Activated CD8-positive, alpha-beta T cell treated with anti-CD3 and anti-CD28 coated beads for 36 hours (primary cell): Measurements from ENCODE around the gene RHBDF2. TPM values are rescaled to one million over a fixed set of nuclear protein-coding genes. Genes with fewer than 3 reads are reported as not detected.

Experiments
- ATAC-seq: fragments of 200-7000 bp; cut with Tn5 transposase; one replicate; pipeline ENCODE4 v1.10.0; 2021; ENCODE audit warnings: mild to moderate bottlenecking, moderate library complexity
- CTCF ChIA-PET: fragments of 350-600 bp; sonication (Branson Sonifier 250); formaldehyde crosslinking; loops from one replicate; lab custom pipeline; 2021; ENCODE audit warnings: antibody characterized with exemption; lab: Charles Lee
- POLR2A ChIA-PET: fragments of 350-600 bp; sonication (Branson Sonifier 250); formaldehyde crosslinking; loops from one replicate; lab custom pipeline; 2021; ENCODE audit warnings: antibody characterized with exemption; lab: Charles Lee
- DNase-seq: peaks from one replicate; pipeline ENCODE4 v3.0.0-alpha.2; 2020
- H3K27ac Mint-ChIP-seq: one replicate; pipeline ENCODE4 v1.8.0; 2021; ENCODE audit warnings: mild to moderate bottlenecking, mixed read lengths
- H3K27me3 Mint-ChIP-seq: one replicate; pipeline ENCODE4 v1.8.0; 2021; ENCODE audit warnings: mixed read lengths
- H3K36me3 Mint-ChIP-seq: one replicate; pipeline ENCODE4 v1.8.0; 2021; ENCODE audit warnings: low read depth, mixed read lengths
- H3K4me1 Mint-ChIP-seq: one replicate; pipeline ENCODE4 v1.8.0; 2021; ENCODE audit warnings: low read depth, mixed read lengths
- H3K4me3 Mint-ChIP-seq: one replicate; pipeline ENCODE4 v1.8.0; 2021; ENCODE audit warnings: mild to moderate bottlenecking, moderate library complexity, mixed read lengths
- H3K9me3 Mint-ChIP-seq: one replicate; pipeline ENCODE4 v1.8.0; 2021; ENCODE audit warnings: mixed read lengths
- intact Hi-C: fragments of 100-400 bp; cut with micrococcal nuclease; formaldehyde crosslinking; loops from one replicate; pipeline ENCODE4 v1.10.0; 2022
- total RNA-seq, 2 experiments: library from RNA; stranded (reverse); gene quantifications; one replicate each; pipeline ENCODE4 v1.2.3, GENCODE V29; 2021
- TF ChIP-seq, protein P1 (sequence below): fragments of 200-600 bp; IDR thresholded peaks from one replicate; pipeline ENCODE4 v1.8.0; 2022; ENCODE audit warnings: antibody characterized with exemption, mild to moderate bottlenecking

The RHBDF2 gene
- total RNA-seq, 2 experiments from 2014 or later, result 19.9 to 20.4 TPM

DNA sequence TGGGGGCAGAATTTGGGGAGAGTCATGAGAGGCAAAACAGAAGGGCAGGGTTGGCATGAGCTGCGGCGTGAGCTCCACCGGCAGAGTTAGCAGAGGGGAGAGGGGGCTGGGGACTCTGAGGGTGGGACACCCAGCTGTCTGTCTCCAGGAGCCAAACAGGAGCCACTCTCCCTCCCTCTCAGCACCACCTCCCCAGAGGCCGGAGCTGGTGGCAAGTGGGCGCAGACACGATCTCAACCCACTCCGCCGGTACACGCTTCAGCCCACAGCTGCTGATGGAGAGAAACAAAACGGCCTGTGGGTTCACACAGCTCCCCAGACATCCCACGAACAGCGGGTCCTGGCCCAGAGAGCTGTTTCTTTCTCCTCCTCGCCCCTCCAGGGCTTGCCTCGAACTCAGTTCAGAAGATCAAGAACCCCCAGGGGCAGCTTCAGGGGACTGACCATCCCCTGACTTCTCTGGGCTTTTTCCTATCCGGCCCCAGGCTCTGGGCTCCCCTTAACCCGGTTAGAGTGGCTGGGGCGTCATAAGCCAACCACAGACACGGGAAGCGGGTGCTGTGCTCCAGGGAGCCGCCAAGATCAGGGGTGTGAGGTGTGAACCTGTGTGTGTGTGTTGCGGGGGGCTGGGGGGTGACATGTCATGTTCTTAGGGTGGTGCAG, 7.6 kb downstream of the RHBDF2 start:
- Mint-ChIP-seq H3K9me3 (no peaks in the 10 kb centered on the region), H3K36me3 (no peaks in the 10 kb centered on the region), H3K27me3 (no peaks in the 10 kb centered on the region), H3K4me3 (peak overlapping the region; percentile 58), H3K4me1 (peaks cover 58% of the 10 kb centered on the region), H3K27ac (peak overlapping the region; percentile 90)
- TF ChIP-seq, protein P1, sequence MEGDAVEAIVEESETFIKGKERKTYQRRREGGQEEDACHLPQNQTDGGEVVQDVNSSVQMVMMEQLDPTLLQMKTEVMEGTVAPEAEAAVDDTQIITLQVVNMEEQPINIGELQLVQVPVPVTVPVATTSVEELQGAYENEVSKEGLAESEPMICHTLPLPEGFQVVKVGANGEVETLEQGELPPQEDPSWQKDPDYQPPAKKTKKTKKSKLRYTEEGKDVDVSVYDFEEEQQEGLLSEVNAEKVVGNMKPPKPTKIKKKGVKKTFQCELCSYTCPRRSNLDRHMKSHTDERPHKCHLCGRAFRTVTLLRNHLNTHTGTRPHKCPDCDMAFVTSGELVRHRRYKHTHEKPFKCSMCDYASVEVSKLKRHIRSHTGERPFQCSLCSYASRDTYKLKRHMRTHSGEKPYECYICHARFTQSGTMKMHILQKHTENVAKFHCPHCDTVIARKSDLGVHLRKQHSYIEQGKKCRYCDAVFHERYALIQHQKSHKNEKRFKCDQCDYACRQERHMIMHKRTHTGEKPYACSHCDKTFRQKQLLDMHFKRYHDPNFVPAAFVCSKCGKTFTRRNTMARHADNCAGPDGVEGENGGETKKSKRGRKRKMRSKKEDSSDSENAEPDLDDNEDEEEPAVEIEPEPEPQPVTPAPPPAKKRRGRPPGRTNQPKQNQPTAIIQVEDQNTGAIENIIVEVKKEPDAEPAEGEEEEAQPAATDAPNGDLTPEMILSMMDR, result no peak
- ChIA-PET CTCF (interaction anchor here (0.8 to 3.8 kb wide), 8 partner anchors 9 to 96 kb away, joined by 3 to 22 read pairs (median 4); partner anchors contain the start of gene AANAT), POLR2A (interaction anchor here (1.4 to 3.0 kb wide), 4 partner anchors 9 to 42 kb away, joined by 3 to 7 read pairs (median 3); partner anchors contain the start of gene UBE2O)
- ATAC-seq, result peak; percentile 4
- peak; percentile 54 for DNase-seq
- intact Hi-C loops, result no loop called here

DNA sequence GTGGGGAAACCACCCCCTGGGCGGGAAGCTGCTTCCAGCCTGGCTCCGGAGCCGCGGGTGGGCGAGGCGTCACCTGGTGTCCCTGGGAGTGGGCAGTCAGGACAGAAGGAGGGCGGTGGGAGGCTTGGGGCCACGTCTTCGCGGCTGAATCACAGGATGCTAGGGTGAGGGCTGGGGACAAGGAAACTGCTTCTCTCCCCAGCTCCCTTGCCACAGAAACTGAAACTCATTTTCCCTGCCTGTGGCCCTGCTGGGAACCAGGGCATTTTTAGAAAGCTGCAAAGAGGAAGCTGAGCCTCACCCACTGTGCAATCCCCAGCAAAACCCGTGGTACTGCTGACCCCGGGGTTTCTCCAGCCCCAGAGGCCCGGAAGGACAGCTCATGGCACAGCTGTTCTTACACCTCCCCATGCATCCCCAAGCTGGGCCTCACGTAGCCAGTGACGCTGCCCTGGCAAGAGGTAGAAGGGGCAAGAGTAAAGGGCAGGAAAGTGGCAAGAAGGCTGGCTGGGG, 8.2 kb downstream of the RHBDF2 start:
- no peaks in the 10 kb centered on the region for H3K9me3 Mint-ChIP-seq
- H3K27me3 Mint-ChIP-seq, result no peaks in the 10 kb centered on the region
- peaks cover 55% of the 10 kb centered on the region for H3K4me1 Mint-ChIP-seq
- no peaks in the 10 kb centered on the region for H3K36me3 Mint-ChIP-seq
- ATAC-seq (peak; percentile 64), DNase-seq (peak; percentile 80)
- H3K27ac Mint-ChIP-seq, result peak overlapping the region; percentile 90
- ChIA-PET CTCF (interaction anchor here (0.8 to 3.8 kb wide), 9 partner anchors 9 to 108 kb away, joined by 3 to 22 read pairs (median 4); partner anchors contain the start of gene AANAT), POLR2A (interaction anchor here (1.0 to 3.0 kb wide), 6 partner anchors 10 to 41 kb away, joined by 3 to 7 read pairs (median 3); partner anchors contain the start of gene UBE2O)
- intact Hi-C loops, result no loop called here
- TF ChIP-seq, protein P1, result no peak
- peak overlapping the region; percentile 58 for H3K4me3 Mint-ChIP-seq

DNA sequence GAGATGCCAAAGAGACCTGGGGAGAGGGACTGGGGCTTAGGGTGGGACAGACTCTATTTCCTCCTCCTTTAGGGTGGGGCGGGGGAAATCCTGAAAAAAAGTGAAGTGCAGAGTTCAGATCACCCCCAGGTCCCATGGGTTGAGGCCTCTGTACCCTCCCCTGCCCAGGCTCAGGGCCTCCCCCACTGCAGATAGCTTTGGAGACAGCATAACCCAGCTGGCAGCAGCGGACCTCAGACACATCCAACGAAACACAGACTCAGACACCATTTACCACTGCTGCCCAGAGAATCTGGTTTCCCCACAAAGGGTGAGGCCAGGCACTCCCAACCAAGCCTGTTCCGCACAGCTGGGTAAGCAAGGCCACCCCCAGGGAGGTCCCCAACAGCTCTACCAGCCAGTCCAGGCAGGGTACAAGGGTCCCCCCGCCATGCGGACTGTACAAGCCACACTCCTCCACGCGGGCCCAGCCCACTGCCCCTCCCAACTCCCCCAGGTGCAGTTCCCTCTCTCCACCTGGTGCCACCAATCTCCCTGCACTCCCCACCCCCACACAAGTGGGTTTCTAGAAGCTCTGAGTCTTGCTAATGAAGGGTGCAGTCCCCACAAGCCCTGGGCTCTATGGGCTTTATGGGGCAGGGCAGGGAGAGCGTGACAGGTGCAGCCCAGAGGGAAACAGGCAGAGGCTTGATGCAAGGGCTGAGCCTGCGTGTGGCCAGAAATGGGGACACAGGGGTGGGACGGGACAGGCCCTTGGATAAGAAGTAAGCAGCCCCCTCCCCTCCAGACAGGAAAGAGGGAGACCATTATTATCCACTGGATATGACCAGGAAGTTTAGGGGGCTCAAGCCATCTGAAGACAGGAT, 8.9 kb downstream of the RHBDF2 start:
- Mint-ChIP-seq H3K9me3 (no peaks in the 10 kb centered on the region), H3K4me1 (peaks cover 53% of the 10 kb centered on the region), H3K36me3 (peaks cover 3% of the 10 kb centered on the region), H3K27ac (peak overlapping the region; percentile 90), H3K27me3 (no peaks in the 10 kb centered on the region), H3K4me3 (peak overlapping the region; percentile 58)
- intact Hi-C loops, result no loop called here
- CTCF ChIA-PET, result interaction anchor here (0.8 to 3.8 kb wide), 10 partner anchors 8 to 107 kb away, joined by 3 to 22 read pairs (median 4); partner anchors contain the start of gene AANAT
- DNase-seq (peak; percentile 78), ATAC-seq (peak; percentile 71)
- TF ChIP-seq, protein P1, result no peak
- POLR2A ChIA-PET, result interaction anchor here (0.6 to 3.0 kb wide), 7 partner anchors 8 to 40 kb away, joined by 3 to 7 read pairs (median 3); partner anchors contain the start of gene UBE2O

DNA sequence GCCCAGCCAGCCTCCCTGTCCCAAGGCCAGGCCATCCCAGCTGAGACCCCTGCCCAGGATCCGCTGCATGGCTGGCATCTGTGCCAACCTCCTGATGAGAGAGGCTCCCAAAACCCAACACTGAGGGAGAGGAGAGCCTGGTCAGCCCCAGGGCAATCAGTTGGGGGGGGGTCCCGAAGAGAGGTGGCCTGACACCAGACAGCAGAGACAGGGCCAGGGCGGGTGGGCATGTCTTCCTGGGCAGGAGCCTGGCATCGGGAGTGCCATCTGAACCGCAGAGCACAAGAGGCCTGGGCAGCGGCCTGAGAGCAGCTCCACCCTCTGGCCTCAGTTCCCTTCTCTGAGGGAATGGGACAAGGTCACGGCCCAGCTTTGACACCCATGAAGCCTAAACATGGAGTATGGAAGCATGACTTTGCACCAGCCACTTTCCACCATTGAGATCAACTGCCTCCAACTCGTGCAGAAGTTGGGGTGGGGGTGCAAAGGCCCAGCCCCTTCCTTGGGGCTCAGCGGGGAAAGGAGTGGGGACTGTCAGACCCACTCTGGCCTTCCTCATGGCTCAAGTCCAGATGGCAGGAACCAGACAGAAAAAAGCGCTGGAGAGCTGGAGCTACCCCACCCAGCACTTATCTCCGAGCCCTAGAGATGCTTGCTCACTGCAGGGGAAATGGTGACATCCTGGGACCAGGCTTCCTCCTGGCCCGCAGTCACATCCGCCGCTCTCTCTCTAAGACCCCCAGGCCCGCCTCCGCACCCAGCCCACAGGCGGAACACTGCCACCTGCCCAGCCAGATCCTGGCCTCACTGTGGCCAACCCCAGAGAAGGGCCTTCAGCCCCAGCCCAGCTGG, 9.7 kb downstream of the RHBDF2 start:
- ChIA-PET POLR2A (interaction anchor here (0.7 to 2.0 kb wide), 4 partner anchors 9 to 29 kb away, joined by 3 to 5 read pairs (median 4); no protein-coding TSS in a partner anchor), CTCF (interaction anchor here (1.1 to 3.8 kb wide), 5 partner anchors 8 to 106 kb away, joined by 3 to 22 read pairs (median 4); partner anchors contain the start of gene AANAT)
- H3K4me3 Mint-ChIP-seq, result peak overlapping the region; percentile 34
- TF ChIP-seq, protein P1, result no peak
- no peaks in the 10 kb centered on the region for H3K9me3 Mint-ChIP-seq
- intact Hi-C loops, result no loop called here
- H3K4me1 Mint-ChIP-seq, result peaks cover 48% of the 10 kb centered on the region
- DNase-seq (peak; percentile 54), ATAC-seq (peak; percentile 21)
- no peaks in the 10 kb centered on the region for H3K27me3 Mint-ChIP-seq
- H3K27ac Mint-ChIP-seq, result peak overlapping the region; percentile 90
- H3K36me3 Mint-ChIP-seq, result peaks cover 3% of the 10 kb centered on the region
